HFF-Myc (cell line): ENCODE results near the gene CEBPB.
"Not testable (repeated sequence)": the region's sequence is repeated elsewhere in the genome, so short reads cannot be mapped to it uniquely, and the experiment has no call there.

Experiments
- DNase-seq: peaks from one replicate; pipeline ENCODE4 v3.0.0-alpha.2; 2011; ENCODE audit warnings: low read depth; ENCODE audit errors: extremely low read depth
- H3K4me3 ChIP-seq: replicated peaks from 2 replicates; pipeline ENCODE4 v1.5.1; 2011; ENCODE audit warnings: low read depth, mild to moderate bottlenecking, control low read depth, low read length
- TF ChIP-seq, protein P1 (sequence below): IDR thresholded peaks from 2 replicates; pipeline ENCODE4 v1.5.1; 2012; ENCODE audit warnings: mild to moderate bottlenecking, low read depth, low read length, control low read depth; ENCODE audit errors: missing control alignments

The CEBPB gene

GRCh38 chr20:50153500-50154377, 36.9 kb upstream of the CEBPB start, which contains the start of gene PEDS1:
PEDS1 (minus strand) TSS chr20:50153723; CDS start chr20:50153637, 86 bp downstream.
- peak; percentile 63 for DNase-seq
- TF ChIP-seq, protein P1, sequence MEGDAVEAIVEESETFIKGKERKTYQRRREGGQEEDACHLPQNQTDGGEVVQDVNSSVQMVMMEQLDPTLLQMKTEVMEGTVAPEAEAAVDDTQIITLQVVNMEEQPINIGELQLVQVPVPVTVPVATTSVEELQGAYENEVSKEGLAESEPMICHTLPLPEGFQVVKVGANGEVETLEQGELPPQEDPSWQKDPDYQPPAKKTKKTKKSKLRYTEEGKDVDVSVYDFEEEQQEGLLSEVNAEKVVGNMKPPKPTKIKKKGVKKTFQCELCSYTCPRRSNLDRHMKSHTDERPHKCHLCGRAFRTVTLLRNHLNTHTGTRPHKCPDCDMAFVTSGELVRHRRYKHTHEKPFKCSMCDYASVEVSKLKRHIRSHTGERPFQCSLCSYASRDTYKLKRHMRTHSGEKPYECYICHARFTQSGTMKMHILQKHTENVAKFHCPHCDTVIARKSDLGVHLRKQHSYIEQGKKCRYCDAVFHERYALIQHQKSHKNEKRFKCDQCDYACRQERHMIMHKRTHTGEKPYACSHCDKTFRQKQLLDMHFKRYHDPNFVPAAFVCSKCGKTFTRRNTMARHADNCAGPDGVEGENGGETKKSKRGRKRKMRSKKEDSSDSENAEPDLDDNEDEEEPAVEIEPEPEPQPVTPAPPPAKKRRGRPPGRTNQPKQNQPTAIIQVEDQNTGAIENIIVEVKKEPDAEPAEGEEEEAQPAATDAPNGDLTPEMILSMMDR = no peak
- H3K4me3 ChIP-seq = peak within 1 kb of the TSS; percentile 94

DNA sequence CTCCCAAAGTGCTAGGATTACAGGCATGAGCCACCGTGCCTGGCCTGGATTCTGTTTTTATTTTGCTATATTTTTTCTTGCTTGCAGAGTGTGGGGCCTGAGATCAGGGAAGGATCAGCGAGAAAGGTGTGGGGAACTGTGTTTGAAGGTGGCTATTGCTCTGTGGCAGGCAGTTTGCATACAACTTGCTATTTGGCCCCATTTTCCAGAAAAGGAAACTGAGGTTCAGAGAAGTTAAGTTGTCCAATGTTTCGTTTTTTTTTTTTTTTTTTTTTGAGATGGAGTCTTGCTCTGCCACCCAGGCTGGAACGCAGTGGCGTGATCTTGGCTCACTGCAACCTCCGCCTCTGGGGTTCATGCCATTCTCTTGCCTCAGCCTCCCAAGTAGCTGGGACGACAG, 29.1 kb upstream of the CEBPB start:
- H3K4me3 ChIP-seq, DNase-seq: not testable (repeated sequence)

- DNase-seq = peak; percentile 80
- no peak overlapping the region for H3K4me3 ChIP-seq
Measured at GRCh38 chr20:50163570-50164317, 26.9 kb upstream of the CEBPB start.

GRCh38 chr20:50165684-50166554, 24.7 kb upstream of the CEBPB start:
- peak overlapping the region; percentile 42 for H3K4me3 ChIP-seq
- peak; percentile 100 for DNase-seq
- TF ChIP-seq, protein P1 = no peak

More at GRCh38 chr20:50163570-50164317, 26.9 kb upstream of the CEBPB start:
- TF ChIP-seq, protein P1 = no peak

DNA sequence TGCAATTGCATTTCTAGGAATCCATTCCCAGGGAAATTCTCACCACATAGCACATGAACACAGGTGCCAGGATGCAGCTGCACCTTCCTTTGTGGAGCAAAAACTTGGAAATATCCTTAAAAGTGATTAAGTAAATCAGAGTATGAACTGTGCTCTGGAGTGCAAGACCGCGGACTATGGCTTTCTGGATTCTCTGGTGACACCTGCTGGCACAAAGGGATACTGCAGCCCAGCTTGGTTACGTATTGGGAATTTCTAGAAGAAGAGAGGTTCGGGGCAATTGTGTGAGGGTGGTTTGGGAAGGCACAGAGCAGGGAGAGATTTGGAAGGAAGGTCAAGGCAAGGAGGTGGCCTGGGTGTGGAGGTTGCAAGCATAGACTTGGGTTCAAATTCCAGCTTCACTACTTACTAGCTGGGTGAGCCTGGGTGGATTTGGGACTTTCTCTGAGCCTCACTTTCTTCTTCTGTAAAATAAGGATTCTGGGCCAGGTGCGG, 21.3 kb upstream of the CEBPB start:
- peak; percentile 66 for DNase-seq
- no peak overlapping the region for H3K4me3 ChIP-seq
- TF ChIP-seq, protein P1 = peak; percentile 96

GRCh38 chr20:50170549-50171220, 19.9 kb upstream of the CEBPB start:
- no peak for DNase-seq
- no peak overlapping the region for H3K4me3 ChIP-seq
- TF ChIP-seq, protein P1 = no peak
